IPS-NIHi7 (cell line): ENCODE measurements around the gene MED13L.

Source experiments
- DNase-seq: peaks from one replicate; pipeline ENCODE4 v3.0.0; 2012; ENCODE audit warnings: mixed read lengths; ENCODE audit errors: extremely low spot score

Gene MED13L

GRCh38 chr12:116278279-116278626 lies 760 bp upstream of the MED13L start:
- no peak for DNase-seq

GRCh38 chr12:116276652-116277466 lies 634 bp downstream of the MED13L start:
- DNase-seq: peak; percentile 51

- no peak for DNase-seq
These were observed 2.7 kb downstream of the MED13L start for GRCh38 chr12:116274551-116275375.

- no peak for DNase-seq
These were observed 3.5 kb downstream of the MED13L start for GRCh38 chr12:116273813-116274550.

GRCh38 chr12:116267948-116268347 lies 9.5 kb downstream of the MED13L start:
- no peak for DNase-seq

- no peak for DNase-seq
These were observed 10.7 kb downstream of the MED13L start for GRCh38 chr12:116266631-116267349.

GRCh38 chr12:116266168-116266601 lies 11.3 kb downstream of the MED13L start:
- DNase-seq: peak; percentile 53

GRCh38 chr12:116265351-116266147 lies 11.9 kb downstream of the MED13L start:
- DNase-seq: no peak

GRCh38 chr12:116264525-116265070 lies 12.9 kb downstream of the MED13L start:
- no peak for DNase-seq

GRCh38 chr12:116263844-116264243 lies 13.6 kb downstream of the MED13L start:
- no peak for DNase-seq

GRCh38 chr12:116263431-116263830 lies 14.1 kb downstream of the MED13L start:
- no peak for DNase-seq

GRCh38 chr12:116262741-116263140 lies 14.8 kb downstream of the MED13L start:
- DNase-seq: no peak

- DNase-seq: no peak
These were observed 15.9 kb downstream of the MED13L start for GRCh38 chr12:116261525-116262100.

GRCh38 chr12:116259800-116260577 lies 17.5 kb downstream of the MED13L start:
- no peak for DNase-seq

- no peak for DNase-seq
These were observed 19.7 kb downstream of the MED13L start for GRCh38 chr12:116257826-116258225.

GRCh38 chr12:116257215-116257614 lies 20.3 kb downstream of the MED13L start:
- DNase-seq: no peak

GRCh38 chr12:116249938-116250337 lies 27.6 kb downstream of the MED13L start:
- DNase-seq: no peak

- DNase-seq: no peak
These were observed 28.6 kb downstream of the MED13L start for GRCh38 chr12:116248930-116249329.

GRCh38 chr12:116248433-116248832 lies 29.1 kb downstream of the MED13L start:
- DNase-seq: no peak
